ENCODE data around the gene MECP2. TPM values are rescaled to one million over a fixed set of nuclear protein-coding genes. Genes with fewer than 3 reads are reported as not detected.

MECP2 gene
- total RNA-seq, 2 experiments from 2014 or later = 63.7 to 65.1 TPM

DNA sequence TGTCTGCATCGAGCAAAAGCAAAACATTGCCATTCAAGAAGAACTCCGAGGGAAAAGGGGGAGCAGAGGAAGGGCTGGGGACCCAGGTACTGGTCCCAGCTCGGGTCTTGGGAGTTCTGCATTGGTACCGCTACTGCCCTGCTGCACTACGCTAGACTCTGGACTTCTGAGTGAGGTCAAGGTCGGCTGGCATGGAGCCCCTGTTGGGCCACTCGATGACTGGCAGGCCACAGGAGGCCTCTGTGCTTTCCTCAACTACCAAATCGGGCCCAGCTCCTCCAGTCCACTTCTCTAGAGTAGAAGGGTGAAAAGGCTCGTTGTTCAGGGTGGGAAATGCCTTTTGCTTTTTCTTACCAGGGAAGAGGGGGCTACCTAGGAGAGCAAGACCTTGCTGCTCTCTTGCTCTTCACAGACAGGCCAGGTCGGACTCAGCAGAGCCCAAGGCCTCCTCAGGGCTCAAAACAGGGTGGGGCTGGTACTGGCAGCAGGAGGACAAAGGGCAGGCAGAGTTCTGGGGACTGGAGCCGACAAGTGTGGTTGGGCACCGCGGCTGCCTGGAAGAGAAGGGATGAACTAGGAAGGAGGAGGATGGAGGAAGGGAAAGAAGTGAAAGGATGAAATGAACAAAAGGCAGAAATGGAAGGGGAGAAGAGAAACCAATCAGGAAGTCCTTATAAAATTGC lies 68.9 kb downstream of the MECP2 start:
- DNase-seq = no peak
- Mint-ChIP-seq H3K27me3 (no peaks in the 10 kb centered on the region), H3K9me3 (no peaks in the 10 kb centered on the region), H3K36me3 (ENCODE audit: low read depth) (peaks cover 6% of the 10 kb centered on the region), H3K4me1 (ENCODE audit: low read depth) (no peaks in the 10 kb centered on the region), H3K4me3 (no peak overlapping the region), H3K27ac (no peak overlapping the region)
- TF ChIP-seq, protein P1, sequence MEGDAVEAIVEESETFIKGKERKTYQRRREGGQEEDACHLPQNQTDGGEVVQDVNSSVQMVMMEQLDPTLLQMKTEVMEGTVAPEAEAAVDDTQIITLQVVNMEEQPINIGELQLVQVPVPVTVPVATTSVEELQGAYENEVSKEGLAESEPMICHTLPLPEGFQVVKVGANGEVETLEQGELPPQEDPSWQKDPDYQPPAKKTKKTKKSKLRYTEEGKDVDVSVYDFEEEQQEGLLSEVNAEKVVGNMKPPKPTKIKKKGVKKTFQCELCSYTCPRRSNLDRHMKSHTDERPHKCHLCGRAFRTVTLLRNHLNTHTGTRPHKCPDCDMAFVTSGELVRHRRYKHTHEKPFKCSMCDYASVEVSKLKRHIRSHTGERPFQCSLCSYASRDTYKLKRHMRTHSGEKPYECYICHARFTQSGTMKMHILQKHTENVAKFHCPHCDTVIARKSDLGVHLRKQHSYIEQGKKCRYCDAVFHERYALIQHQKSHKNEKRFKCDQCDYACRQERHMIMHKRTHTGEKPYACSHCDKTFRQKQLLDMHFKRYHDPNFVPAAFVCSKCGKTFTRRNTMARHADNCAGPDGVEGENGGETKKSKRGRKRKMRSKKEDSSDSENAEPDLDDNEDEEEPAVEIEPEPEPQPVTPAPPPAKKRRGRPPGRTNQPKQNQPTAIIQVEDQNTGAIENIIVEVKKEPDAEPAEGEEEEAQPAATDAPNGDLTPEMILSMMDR (IDR thresholded peaks at IDR 0.05) = no peak
- intact Hi-C loops (cut with micrococcal nuclease) = no loop called here
- CTCF ChIA-PET = interaction anchor here (2.7 to 3.1 kb wide), 2 partner anchors 13 to 15 kb away, joined by 6 to 13 read pairs; no protein-coding TSS in a partner anchor
- ATAC-seq = no peak
- POLR2A ChIA-PET = interaction anchor here (1.2 to 1.3 kb wide), 2 partner anchors 10 to 16 kb away, joined by 3 read pairs; no protein-coding TSS in a partner anchor

DNA sequence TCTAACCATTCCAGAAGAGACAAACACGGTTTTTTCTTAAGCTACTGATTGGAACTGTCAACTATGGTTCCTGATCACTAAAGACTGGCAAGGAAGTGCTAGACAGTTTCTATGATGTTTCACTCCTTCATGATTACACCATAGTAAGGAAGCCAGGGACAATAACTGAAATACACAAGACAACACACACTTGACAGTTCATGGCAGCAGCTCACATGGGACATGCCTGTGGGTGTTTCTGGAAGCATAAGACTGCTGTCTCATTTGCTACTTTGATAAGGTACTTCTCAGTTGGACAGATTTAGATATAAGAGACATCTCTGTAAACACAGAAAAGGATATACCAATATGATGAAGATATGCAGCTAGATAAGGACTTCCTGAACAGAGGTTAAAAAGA lies 69.5 kb downstream of the MECP2 start:
- no peaks in the 10 kb centered on the region for H3K27me3 Mint-ChIP-seq
- H3K36me3 Mint-ChIP-seq (ENCODE audit: low read depth) = peaks cover 5% of the 10 kb centered on the region
- CTCF ChIA-PET = interaction anchor here (2.7 to 3.1 kb wide), 2 partner anchors 14 to 15 kb away, joined by 6 to 13 read pairs; no protein-coding TSS in a partner anchor

DNA sequence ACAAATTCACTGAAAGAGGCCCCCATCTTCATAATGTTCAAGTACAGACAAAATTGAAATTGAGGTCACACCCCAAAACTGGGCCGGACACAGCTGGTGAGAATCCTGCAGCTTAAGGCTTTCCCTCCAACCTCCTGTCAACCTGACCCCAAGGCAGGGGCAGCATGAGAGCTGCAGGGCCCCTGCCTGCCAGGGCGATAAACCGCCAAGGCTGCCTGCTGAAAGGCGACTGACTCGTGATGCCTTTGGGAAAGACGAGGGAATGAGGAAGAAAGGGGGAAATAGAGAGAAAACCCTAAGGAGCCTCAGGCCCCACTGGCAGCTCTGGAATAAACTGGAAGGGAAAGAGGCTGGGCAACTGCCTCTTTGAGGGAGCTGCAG lies 70.5 kb downstream of the MECP2 start:
- CTCF ChIA-PET = interaction anchor here (0.6 to 3.1 kb wide), 4 partner anchors 10 to 21 kb away, joined by 4 to 13 read pairs (median 5); no protein-coding TSS in a partner anchor
- Mint-ChIP-seq H3K9me3 (no peaks in the 10 kb centered on the region), H3K36me3 (ENCODE audit: low read depth) (peaks cover 4% of the 10 kb centered on the region), H3K27me3 (no peaks in the 10 kb centered on the region), H3K4me3 (no peak overlapping the region), H3K4me1 (ENCODE audit: low read depth) (no peaks in the 10 kb centered on the region), H3K27ac (no peak overlapping the region)
- intact Hi-C loops (cut with micrococcal nuclease) = no loop called here
- DNase-seq (no peak), ATAC-seq (no peak)
- TF ChIP-seq, protein P1 (IDR thresholded peaks at IDR 0.05) = no peak
- POLR2A ChIA-PET = interaction anchor here (1.0 to 2.5 kb wide), 3 partner anchors 13 to 55 kb away, joined by 4 to 7 read pairs (median 6); partner anchors contain the start of gene HCFC1

More for the DNA sequence above, 69.5 kb downstream of the MECP2 start:
- TF ChIP-seq, protein P1 (IDR thresholded peaks at IDR 0.05) = no peak
- DNase-seq (no peak), ATAC-seq (no peak)
- intact Hi-C loops (cut with micrococcal nuclease) = no loop called here
- Mint-ChIP-seq H3K9me3 (no peaks in the 10 kb centered on the region), H3K4me1 (ENCODE audit: low read depth) (no peaks in the 10 kb centered on the region), H3K27ac (no peak overlapping the region), H3K4me3 (no peak overlapping the region)
- POLR2A ChIA-PET = interaction anchor here (1.2 to 1.3 kb wide), 2 partner anchors 9 to 15 kb away, joined by 3 read pairs; no protein-coding TSS in a partner anchor

DNA sequence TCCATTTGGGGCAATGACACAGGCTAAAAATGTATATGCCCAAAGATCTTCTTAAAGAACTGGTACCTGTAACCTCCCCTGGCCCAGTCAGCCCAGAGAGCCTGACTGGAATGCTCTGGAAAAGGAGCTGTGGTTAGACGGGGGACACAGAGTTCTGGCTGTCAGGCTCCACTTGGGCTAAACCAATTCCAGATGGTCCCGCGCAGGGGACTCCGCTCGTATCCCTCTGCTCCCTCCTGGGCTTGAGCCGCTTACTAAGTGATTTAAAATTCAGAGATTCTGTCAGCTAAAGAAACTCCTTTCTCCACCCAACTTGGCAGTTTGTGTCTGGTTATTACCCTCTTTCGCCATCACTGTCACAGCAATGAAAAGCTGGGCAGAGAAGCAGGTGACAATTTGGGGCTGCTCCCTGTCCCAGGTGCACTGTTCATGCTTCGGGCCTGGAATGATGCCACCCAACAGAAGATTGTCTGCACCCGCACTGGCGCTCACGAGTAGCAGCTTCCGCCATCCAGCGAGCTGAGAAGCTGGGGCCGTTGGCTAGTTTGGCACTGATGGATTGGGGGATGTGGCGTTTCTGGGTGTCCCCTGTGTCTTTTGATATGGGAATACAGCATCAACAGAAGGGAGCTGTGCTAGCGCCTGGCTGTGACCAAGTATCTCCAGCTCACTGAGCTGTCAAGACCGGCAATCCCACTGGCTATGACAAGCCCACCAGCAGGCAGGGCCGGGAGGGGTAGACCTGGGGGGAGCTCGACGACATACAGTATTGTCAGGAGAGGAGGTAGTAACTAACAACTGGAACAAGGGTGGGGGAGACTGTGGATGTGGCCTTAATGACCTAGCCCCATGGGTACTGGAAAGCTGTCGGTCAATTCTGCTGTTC lies 71.1 kb downstream of the MECP2 start:
- Mint-ChIP-seq H3K36me3 (ENCODE audit: low read depth) (no peaks in the 10 kb centered on the region), H3K9me3 (no peaks in the 10 kb centered on the region), H3K27ac (no peak overlapping the region), H3K4me3 (no peak overlapping the region), H3K4me1 (ENCODE audit: low read depth) (peaks cover 1% of the 10 kb centered on the region), H3K27me3 (no peaks in the 10 kb centered on the region)
- ChIA-PET POLR2A (interaction anchor here (1.0 to 2.5 kb wide), 3 partner anchors 13 to 55 kb away, joined by 4 to 7 read pairs (median 6); partner anchors contain the start of gene HCFC1), CTCF (interaction anchor here (0.6 to 3.1 kb wide), 5 partner anchors 11 to 22 kb away, joined by 3 to 13 read pairs (median 4); no protein-coding TSS in a partner anchor)
- intact Hi-C loops (cut with micrococcal nuclease) = no loop called here
- ATAC-seq (no peak), DNase-seq (no peak)
- TF ChIP-seq, protein P1 (IDR thresholded peaks at IDR 0.05) = no peak
